Measurements from ENCODE around the gene HIVEP2. TPM values are rescaled to one million over a fixed set of nuclear protein-coding genes. Genes with fewer than 3 reads are reported as not detected.

Gene HIVEP2
- total RNA-seq, 4 donors from 2014 or later, result 17.2 to 49.4 (median 21.6) TPM

DNA sequence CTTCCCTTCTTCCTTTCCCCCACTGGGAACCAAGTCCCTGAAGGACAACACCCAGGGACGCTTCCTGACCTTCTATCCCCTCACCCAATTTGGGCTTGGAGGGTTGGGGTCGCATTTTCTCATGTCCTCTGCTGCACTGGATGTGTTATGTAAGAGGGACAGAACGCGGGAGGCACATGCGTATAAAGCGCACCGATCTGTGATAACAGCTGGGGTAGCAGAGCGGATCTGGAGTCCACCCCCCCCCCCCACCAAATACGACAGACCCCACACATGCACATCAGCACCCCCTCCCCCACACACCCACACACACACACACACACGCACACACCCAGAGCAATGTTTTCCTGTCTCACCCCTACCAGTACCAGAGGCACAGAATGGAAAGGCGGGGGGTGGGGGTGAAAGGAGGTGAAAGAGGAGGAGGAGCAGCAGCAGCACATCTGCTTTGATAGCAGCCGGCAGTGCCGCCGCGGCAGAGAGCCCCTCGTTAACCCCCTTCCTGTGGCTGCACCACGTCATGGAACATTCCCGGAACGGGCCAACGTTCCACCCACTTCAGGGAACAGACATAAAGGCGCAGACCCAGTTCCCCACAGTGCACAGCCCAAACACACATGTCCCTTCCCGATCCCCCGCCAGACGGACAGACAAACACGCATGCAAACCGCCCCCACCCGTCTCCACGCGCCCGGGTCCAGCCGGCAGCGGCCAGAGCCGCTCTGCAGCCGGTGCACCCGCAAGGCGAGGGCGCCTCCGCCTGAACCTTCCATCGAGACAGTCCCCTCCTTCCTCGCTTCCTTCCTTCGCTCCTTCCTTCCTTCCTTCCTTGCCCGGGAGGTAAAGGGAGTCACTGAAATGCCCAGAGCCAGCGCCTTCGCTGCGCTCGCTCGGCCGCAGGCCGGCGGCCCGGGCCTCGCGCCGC, 590 bp downstream of the HIVEP2 start:
- H3K4me3 ChIP-seq (ENCODE audit: low read depth, poor library complexity, severe bottlenecking), result peak overlapping the region; percentile 86
- TF ChIP-seq POLR2A (IDR thresholded peaks at IDR 0.05), result no peak
- TF ChIP-seq, protein P1, sequence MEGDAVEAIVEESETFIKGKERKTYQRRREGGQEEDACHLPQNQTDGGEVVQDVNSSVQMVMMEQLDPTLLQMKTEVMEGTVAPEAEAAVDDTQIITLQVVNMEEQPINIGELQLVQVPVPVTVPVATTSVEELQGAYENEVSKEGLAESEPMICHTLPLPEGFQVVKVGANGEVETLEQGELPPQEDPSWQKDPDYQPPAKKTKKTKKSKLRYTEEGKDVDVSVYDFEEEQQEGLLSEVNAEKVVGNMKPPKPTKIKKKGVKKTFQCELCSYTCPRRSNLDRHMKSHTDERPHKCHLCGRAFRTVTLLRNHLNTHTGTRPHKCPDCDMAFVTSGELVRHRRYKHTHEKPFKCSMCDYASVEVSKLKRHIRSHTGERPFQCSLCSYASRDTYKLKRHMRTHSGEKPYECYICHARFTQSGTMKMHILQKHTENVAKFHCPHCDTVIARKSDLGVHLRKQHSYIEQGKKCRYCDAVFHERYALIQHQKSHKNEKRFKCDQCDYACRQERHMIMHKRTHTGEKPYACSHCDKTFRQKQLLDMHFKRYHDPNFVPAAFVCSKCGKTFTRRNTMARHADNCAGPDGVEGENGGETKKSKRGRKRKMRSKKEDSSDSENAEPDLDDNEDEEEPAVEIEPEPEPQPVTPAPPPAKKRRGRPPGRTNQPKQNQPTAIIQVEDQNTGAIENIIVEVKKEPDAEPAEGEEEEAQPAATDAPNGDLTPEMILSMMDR (IDR thresholded peaks at IDR 0.05), result no peak
- intact Hi-C loops (cut with DNase I; ENCODE audit: low total_unique reads), result no loop called here
- DNase-seq (ENCODE audit: low spot score in 2 of 2), result peak; percentile 80 to 97
- 0 to 2% methylated on average over 46 to 51 of the region's 54 CpGs for WGBS, 2 donors

DNA sequence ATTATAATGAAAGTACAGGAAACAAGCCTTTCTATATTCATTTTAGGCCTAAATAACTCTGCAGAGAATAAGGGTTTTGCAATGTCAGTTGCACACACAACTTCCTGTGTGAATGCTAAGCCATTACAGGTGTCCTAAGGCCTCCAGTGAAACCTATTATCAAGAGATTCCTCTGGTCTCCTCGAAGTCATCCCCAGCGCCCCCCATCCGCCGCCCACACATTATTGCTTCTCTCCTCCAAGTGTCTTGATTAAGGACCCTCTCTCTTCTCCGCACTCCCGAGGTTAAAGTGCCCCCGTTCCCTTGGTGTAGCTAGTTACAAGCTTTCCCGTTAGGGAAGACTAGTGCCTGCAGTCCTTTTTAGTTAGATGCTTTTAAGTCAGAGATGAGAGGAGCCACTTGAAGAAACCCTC, 1.3 kb downstream of the HIVEP2 start:
- intact Hi-C loops (cut with DNase I; ENCODE audit: low total_unique reads), result no loop called here
- DNase-seq (ENCODE audit: low spot score in 2 of 2), result peak in 1 of 2 donors; percentile 88
- 12 to 17% methylated on average over 8 of the region's 8 CpGs for WGBS, 2 donors
- no peak overlapping the region for H3K4me3 ChIP-seq (ENCODE audit: low read depth, poor library complexity, severe bottlenecking)
- TF ChIP-seq, protein P1 (IDR thresholded peaks at IDR 0.05), result no peak
- no peak for TF ChIP-seq POLR2A (IDR thresholded peaks at IDR 0.05)

DNA sequence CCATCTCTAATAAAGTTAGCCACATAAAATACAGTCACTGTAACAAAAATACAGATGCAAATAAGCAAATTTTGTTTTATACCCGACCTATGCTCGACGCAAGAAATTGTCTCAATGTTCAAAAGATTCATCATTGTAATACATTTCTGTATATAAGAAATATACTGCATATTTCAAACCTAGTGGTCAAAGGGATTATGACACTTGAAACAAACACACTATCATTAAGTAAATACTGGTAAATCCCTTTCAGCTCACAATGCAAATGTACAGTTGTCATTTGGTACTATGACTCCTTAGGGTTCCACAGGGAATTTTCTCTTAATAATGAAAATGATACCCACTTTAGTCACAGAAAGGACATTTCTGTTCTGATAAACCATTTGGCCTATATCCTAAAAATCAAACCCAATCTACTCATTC, 2.2 kb downstream of the HIVEP2 start:
- intact Hi-C loops (cut with DNase I; ENCODE audit: low total_unique reads), result no loop called here
- WGBS, 2 donors, result 37 to 38% methylated on average over 3 of the region's 3 CpGs
- no peak for DNase-seq (ENCODE audit: low spot score in 2 of 2)
- TF ChIP-seq, protein P1 (IDR thresholded peaks at IDR 0.05), result peak in 1 of 3 donors; percentile 33
- TF ChIP-seq POLR2A (IDR thresholded peaks at IDR 0.05), result no peak
- H3K4me3 ChIP-seq (ENCODE audit: low read depth, poor library complexity, severe bottlenecking), result no peak overlapping the region

DNA sequence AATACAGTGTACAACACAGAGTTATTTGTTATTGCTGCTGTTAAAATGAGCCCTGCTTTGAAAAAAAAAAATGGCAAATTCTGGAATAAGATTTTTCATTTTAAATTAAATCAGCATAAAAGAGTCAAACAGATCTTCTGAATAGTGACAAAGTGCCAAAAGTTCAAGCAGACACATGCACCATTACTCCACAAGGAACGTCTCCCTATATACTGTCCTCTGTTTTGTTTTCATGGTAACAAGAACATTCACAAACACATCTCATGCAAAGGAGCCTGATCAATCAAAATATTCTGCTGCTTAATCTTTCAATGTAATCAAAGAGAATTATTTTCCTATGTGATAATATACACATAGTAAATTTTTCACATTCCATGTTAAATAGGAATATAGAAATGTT, 2.7 kb downstream of the HIVEP2 start:
- intact Hi-C loops (cut with DNase I; ENCODE audit: low total_unique reads), result no loop called here
- no peak for DNase-seq (ENCODE audit: low spot score in 2 of 2)
- no peak overlapping the region for H3K4me3 ChIP-seq (ENCODE audit: low read depth, poor library complexity, severe bottlenecking)
- TF ChIP-seq, protein P1 (IDR thresholded peaks at IDR 0.05), result no peak
- no peak for TF ChIP-seq POLR2A (IDR thresholded peaks at IDR 0.05)
- WGBS, 2 donors, result 18 to 28% methylated on average over 1 of the region's 1 CpG

DNA sequence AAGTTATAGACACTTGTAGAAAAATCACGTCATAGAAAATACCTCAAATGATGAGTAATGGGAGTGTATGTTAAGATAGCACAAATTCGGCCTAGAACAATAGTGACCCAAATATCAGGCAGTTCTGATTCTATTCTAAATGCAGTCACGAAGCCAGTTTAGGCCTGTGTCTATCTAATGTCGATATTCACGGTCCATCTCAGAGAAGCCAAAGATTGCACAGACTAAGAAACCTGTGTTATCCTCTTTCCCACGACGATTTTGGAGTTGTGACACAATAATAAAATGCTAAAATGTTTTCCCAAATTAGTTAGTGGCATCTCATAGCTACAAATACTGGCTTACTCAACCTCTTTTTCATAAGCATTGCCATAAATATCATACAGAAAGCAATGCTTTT, 4.0 kb downstream of the HIVEP2 start:
- H3K4me3 ChIP-seq (ENCODE audit: low read depth, poor library complexity, severe bottlenecking), result no peak overlapping the region
- 83 to 87% methylated on average over 7 of the region's 7 CpGs for WGBS, 2 donors
- TF ChIP-seq POLR2A (IDR thresholded peaks at IDR 0.05), result no peak
- TF ChIP-seq, protein P1 (IDR thresholded peaks at IDR 0.05), result no peak
- intact Hi-C loops (cut with DNase I; ENCODE audit: low total_unique reads), result no loop called here
- DNase-seq (ENCODE audit: low spot score in 2 of 2), result no peak

Measured in lower leg skin (tissue), 4 donors.